GM19193 (cell line): ENCODE data around the gene PTGES2.

Experiments
- POLR2A ChIP-seq: IDR thresholded peaks from 4 replicates; pipeline ENCODE4 v1.6.1; 2011; ENCODE audit not compliant: insufficient read depth, insufficient read length; ENCODE audit errors: extremely low read depth

The PTGES2 gene

DNA sequence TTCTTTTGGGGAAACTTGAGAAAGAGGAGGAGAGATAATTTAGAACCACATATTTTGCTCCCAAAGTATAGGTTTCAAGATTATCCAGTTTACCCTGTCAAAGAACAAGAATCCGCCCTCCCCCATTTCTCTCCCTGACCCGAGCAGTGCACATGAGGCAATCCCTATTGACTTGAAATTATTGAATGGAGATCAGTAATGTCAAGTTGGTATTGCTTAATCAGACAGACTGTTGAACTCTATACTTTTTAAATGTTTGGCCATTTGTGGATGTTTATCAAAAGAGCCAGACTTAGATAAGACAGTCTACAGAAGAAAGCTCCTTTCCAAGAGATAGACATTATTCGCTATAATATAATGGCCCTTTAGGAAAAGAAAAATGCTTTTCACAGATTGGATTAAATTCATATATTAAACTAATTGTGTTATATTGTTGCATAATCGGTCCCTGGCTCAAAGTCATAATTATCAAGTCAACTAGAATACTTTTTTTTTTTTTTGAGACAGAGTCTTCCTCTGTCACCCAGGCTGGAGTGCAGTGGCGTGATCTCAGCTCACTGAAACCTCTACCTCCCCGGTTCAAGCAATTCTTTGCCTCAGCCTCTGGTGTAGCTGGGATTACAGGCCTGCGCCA, 54.2 kb downstream of the PTGES2 start:
- no peak for TF ChIP-seq POLR2A

DNA sequence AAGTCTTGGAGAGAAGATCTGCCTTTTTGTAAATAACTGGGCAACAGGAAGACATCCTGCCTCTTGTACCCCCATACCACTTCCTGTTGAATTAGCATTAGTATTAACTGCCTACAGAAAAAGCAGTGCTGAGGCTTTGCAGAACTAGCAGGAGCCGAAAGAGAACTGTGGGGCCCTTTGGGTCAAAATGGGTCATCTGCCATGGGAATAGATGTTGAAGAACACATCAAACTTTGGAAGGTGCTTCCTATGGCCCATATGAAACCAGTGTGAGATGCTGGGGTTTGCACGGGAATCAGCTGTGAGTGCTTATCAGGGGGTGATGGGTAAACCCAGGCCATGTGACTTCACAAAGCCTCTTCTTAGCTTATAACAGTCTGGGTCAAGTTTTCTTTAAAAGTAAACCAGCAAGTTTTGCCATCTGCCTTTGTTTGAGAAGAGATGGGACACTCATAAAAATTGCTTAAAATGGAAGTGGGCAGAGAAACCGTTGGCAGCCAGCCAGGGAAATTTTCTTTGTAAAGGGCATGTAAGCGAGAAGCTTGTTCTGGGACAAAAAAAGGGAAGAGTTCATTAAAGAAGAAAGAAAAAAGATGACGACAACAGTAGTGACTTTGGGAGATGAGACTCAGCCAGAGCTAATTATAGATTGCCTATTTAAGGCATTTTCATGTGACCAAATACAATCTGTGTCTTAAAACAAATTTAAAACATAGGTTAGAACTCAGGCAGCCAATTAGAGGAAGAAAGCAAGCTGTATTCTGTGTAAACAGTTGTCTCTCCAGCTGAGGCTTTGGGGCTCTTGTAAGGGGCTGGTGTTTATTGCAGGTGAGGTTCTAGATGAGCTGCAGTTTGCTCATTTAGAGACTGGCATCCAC, 55.1 kb downstream of the PTGES2 start:
- no peak for TF ChIP-seq POLR2A

DNA sequence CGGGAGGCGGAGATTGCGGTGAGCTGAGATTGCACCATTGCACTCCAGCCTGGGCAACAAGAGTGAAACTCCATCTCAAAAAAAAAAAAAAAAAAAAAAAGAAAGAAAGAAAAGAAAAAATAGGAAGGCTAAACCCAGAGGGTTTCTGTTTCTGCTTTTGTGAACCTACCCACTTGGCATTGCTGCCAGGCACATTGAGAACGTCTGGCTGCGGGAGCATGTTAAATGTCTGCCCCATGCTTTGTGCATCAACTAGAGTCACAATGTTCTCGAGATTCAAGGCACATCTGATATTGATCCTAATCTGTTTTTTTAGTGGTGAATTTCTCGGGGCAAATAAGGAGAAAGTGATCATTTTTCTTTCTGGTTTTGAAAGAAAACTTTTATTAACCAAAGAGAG, 56.7 kb downstream of the PTGES2 start:
- TF ChIP-seq POLR2A = no peak
